Activated naive CD4-positive, alpha-beta T cell treated with anti-CD3 and anti-CD28 coated beads, Interleukin-2, amount 50 U/mL, for 72 hours (primary cell): ENCODE results near the gene ADRB2. TPM values are rescaled to one million over a fixed set of nuclear protein-coding genes. Genes with fewer than 3 reads are reported as not detected.

ENCODE experiments used
- total RNA-seq, 2 donors: library from RNA; stranded (reverse); gene quantifications; one replicate each; pipeline ENCODE4 v1.2.3, GENCODE V29; 2022

The ADRB2 gene
- total RNA-seq, 2 donors from 2014 or later: 0.29 to 1.1 TPM

Other genes with a start within 250 kb of the ADRB2 start
- gene HTR4, start 172.1 kb upstream of the ADRB2 start, total RNA-seq: not detected
- gene SH3TC2, start 236.5 kb downstream of the ADRB2 start, total RNA-seq: not detected